HepG2 (cell line): ENCODE data around the gene CPHXL. TPM values are rescaled to one million over a fixed set of nuclear protein-coding genes. Genes with fewer than 3 reads are reported as not detected.

Experiments
- ATAC-seq: fragments of 200-7000 bp; cut with Tn5 transposase; 3 replicates; pipeline ENCODE4 v1.9.1; 2020; ENCODE audit warnings: mild to moderate bottlenecking, moderate library complexity
- BruUV-seq: library from RNA; stranded (reverse); fragments of 400-500 nt; replicated peaks from 2 replicates; lab custom pipeline; 2021; lab: Mats Ljungman, UMichigan
- CTCF ChIA-PET: fragments of 300-600 bp; formaldehyde crosslinking; extraction: SDS; loops from one replicate; lab custom pipeline; 2021; ENCODE audit warnings: low total read pairs, inconsistent platforms, low intra/inter-chr PET ratio; lab: Yijun Ruan, JAX
- POLR2A ChIA-PET: fragments of 350-600 bp; sonication (Branson Sonifier 250); formaldehyde crosslinking; loops from one replicate; lab custom pipeline; 2020; ENCODE audit warnings: antibody characterized with exemption, inconsistent platforms; lab: Yijun Ruan, JAX
- DNase-seq: peaks from one replicate; pipeline ENCODE4 v3.0.0-alpha.2; 2015; ENCODE audit warnings: low spot score
- FAIRE-seq: peaks from 3 replicates; lab custom pipeline; 2011; peaks lifted over from hg19 to GRCh38; lab: Jason Lieb, UNC
- H2AFZ ChIP-seq: one replicate; pipeline ENCODE4 v1.6.1; 2011; ENCODE audit warnings: low read length, inconsistent platforms
- H3K27ac ChIP-seq: fragments of 300-600 bp; 3 replicates; pipeline ENCODE4 v1.8.0; 2011; ENCODE audit warnings: mixed run types, mild to moderate bottlenecking, mixed read lengths, low read length, inconsistent platforms; ENCODE audit not compliant: insufficient read depth; ENCODE audit errors: extremely low read length
- H3K27me3 ChIP-seq, 2 experiments: fragments of 200-600 bp in 1 of 2; 2 replicates in 1 of 2; 3 replicates in 1 of 2; pipeline versions ENCODE4 v1.6.0 to v1.8.0; 2011; ENCODE audit warnings: low read length in 2 of 2, mild to moderate bottlenecking in 2 of 2, moderate library complexity in 2 of 2, inconsistent platforms in 1 of 2; ENCODE audit not compliant: insufficient read depth in 2 of 2, control insufficient read depth in 1 of 2
- H3K36me3 ChIP-seq, 2 experiments: fragments of 200-600 bp in 1 of 2; replicated peaks in 1 of 2; 2 replicates in 1 of 2; 3 replicates in 1 of 2; pipeline versions ENCODE4 v1.5.1 to v1.8.0; 2011; ENCODE audit warnings: low read length in 2 of 2, inconsistent platforms in 1 of 2; ENCODE audit not compliant: insufficient read depth in 2 of 2, control insufficient read depth in 1 of 2
- H3K4me1 ChIP-seq: 2 replicates; pipeline ENCODE4 v1.5.1; 2012; ENCODE audit warnings: low read length, inconsistent platforms; ENCODE audit not compliant: insufficient read depth
- H3K4me2 ChIP-seq: 2 replicates; pipeline ENCODE4 v1.6.0; 2011; ENCODE audit warnings: low read depth, low read length, inconsistent platforms
- H3K4me3 ChIP-seq, 3 experiments: fragments of 200-600 bp in 1 of 3; sonication (generic), shearing (Covaris generic) in 1 of 3; replicated peaks in 1 of 3; 2 replicates each; pipeline ENCODE4 v1.5.1; 2011 to 2016; ENCODE audit warnings: low read length in 3 of 3, inconsistent platforms in 2 of 3, low read depth in 2 of 3, mild to moderate bottlenecking in 2 of 3, control low read depth in 1 of 3, mixed read lengths in 1 of 3; ENCODE audit not compliant: insufficient read depth in 1 of 3
- H3K79me2 ChIP-seq: one replicate; pipeline ENCODE4 v1.6.1; 2011; ENCODE audit warnings: low read length, inconsistent platforms; ENCODE audit not compliant: insufficient read depth
- H3K9ac ChIP-seq: 2 replicates; pipeline ENCODE4 v1.6.0; 2011; ENCODE audit warnings: mild to moderate bottlenecking, low read depth, low read length, inconsistent platforms; ENCODE audit not compliant: insufficient read depth
- H3K9me3 ChIP-seq: 2 replicates; pipeline ENCODE4 v1.5.1; 2012; ENCODE audit warnings: mild to moderate bottlenecking, low read length
- H4K20me1 ChIP-seq: 2 replicates; pipeline ENCODE4 v1.6.0; 2011; ENCODE audit warnings: inconsistent platforms, mild to moderate bottlenecking, low read length, moderate library complexity; ENCODE audit not compliant: insufficient read depth
- ATF7 ChIP-seq, 2 experiments: fragments of 450-650 bp in 1 of 2; sonication (generic) in 1 of 2; formaldehyde crosslinking in 1 of 2; IDR thresholded peaks; 2 replicates each; pipeline versions ENCODE4 v1.4.0 to v1.6.1; 2016 to 2020; ENCODE audit warnings: antibody characterized with exemption in 1 of 2, mild to moderate bottlenecking in 1 of 2, missing genetic modification reagents in 1 of 2
- HNRNPL ChIP-seq: fragments of 200-400 bp; formaldehyde crosslinking; IDR thresholded peaks from 2 replicates; pipeline ENCODE4 v1.6.1; 2017; ENCODE audit warnings: mild to moderate bottlenecking, low read depth, low read length
- IRF2 ChIP-seq: IDR thresholded peaks from 2 replicates; pipeline ENCODE4 v1.6.1; 2018; ENCODE audit warnings: missing genetic modification reagents, missing compliant biosample characterization
- MAFK ChIP-seq, 2 experiments: IDR thresholded peaks in 1 of 2; conservative IDR thresholded peaks in 1 of 2; 2 replicates each; pipeline ENCODE4 v1.6.1; 2011; ENCODE audit warnings: improper control_type of control experiment in 2 of 2, low read length in 2 of 2
- SMAD1 ChIP-seq: sonication (generic); formaldehyde crosslinking; IDR thresholded peaks from 2 replicates; pipeline ENCODE4 v1.4.0; 2020; ENCODE audit warnings: missing genetic modification reagents, low read depth, mild to moderate bottlenecking, borderline replicate concordance
- SMAD3 ChIP-seq: sonication (generic); formaldehyde crosslinking; IDR thresholded peaks from 2 replicates; pipeline ENCODE4 v1.4.0; 2020; ENCODE audit warnings: missing genetic modification reagents
- THYN1 ChIP-seq: sonication (generic); formaldehyde crosslinking; IDR thresholded peaks from 2 replicates; pipeline ENCODE4 v1.8.1; 2023; ENCODE audit warnings: low read depth, mild to moderate bottlenecking, moderate library complexity, missing genetic modification reagents, borderline replicate concordance
- ZNF644 ChIP-seq: IDR thresholded peaks from 2 replicates; pipeline ENCODE4 v1.6.1; 2016; ENCODE audit warnings: low read depth
- ZNF879 ChIP-seq: sonication (generic); formaldehyde crosslinking; IDR thresholded peaks from 2 replicates; pipeline ENCODE4 v1.8.1; 2023; ENCODE audit warnings: missing genetic modification reagents
- WGBS: methylation state at CpG from one replicate; pipeline ENCODE4 v1.1.6; 2017; ENCODE audit warnings: low lambda C conversion rate; 5-methylcytosine and 5-hydroxymethylcytosine counted together
- in situ Hi-C: cut with HindIII; loops from 2 replicates; pipeline ENCODE4 v1.10.0; 2017; ENCODE audit warnings: low pct_unique_long_range_greater_than_20kb; ENCODE audit not compliant: extremely low pct_ligation_motif_present
- intact Hi-C: fragments of 100-400 bp; cut with micrococcal nuclease; formaldehyde crosslinking; loops from one replicate; pipeline ENCODE4 v1.10.0; 2022; ENCODE audit not compliant: unreplicated experiment
- polyA plus RNA-seq, 8 experiments: library from polyadenylated mRNA; depleted of rRNA in 3 of 8; stranded (reverse) in 7 of 8; unstranded in 1 of 8; fragments of >200 nt; fragmentation: Illumina TruSeq in 4 of 8; extraction: Trizol in 4 of 8; gene quantifications; 2 replicates each; pipeline versions ENCODE4 v1.2.1 to v1.2.3, GENCODE V29; 2011 to 2016; ENCODE audit warnings: low read depth in 4 of 8, missing spikeins in 1 of 8, mixed read lengths in 1 of 8; ENCODE audit not compliant: insufficient read depth in 1 of 8
- total RNA-seq, 5 experiments: library from RNA; depleted of rRNA; stranded (reverse); fragments of >200 nt; fragmentation: Illumina TruSeq; extraction: Trizol; gene quantifications; 2 replicates each; pipeline ENCODE4 v1.2.3, GENCODE V29; 2016; ENCODE audit warnings: low read depth in 1 of 5
- TF ChIP-seq, protein P1 (sequence below): sonication (generic); formaldehyde crosslinking; IDR thresholded peaks from 2 replicates; pipeline ENCODE4 v1.5.0; 2020; ENCODE audit warnings: mild to moderate bottlenecking, missing genetic modification reagents
- TF ChIP-seq, protein P2 (sequence below): sonication (generic); formaldehyde crosslinking; IDR thresholded peaks from 2 replicates; pipeline ENCODE4 v1.5.1; 2020; ENCODE audit warnings: mild to moderate bottlenecking, missing genetic modification reagents, moderate library complexity

The CPHXL gene
- total and polyA plus RNA-seq, 2 of the 13 experiments (the other 11 are each of a cell fraction or from before 2014, with no cell fraction given) = not detected

DNA sequence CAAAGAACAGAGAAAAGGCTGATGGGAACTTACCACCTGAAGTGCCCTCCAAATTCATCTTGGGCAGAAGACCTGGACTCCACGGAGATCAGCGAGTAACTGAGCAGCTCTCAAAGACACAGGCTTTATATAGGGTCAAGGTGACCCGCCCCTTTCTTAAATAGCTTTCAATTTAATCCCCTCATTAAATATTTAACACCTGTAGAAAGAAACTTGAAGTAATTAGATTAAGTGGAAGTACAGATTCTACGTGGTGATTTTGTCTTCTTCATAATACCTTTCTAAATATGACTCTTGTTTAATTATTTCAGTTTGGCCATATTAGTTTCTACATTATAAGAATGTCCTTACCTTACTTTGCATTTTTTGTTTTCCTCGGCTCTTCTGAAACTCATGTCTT is 24.9 kb downstream of the CPHXL start, which contains the start of gene DUXB:
DUXB (minus strand) TSS at position 101 of the 400 bp plus-strand sequence; CDS start at position 58, 43 bp downstream.
- no TSS peak for BruUV-seq
- in situ Hi-C loops (no loop called here), intact Hi-C loops (no loop called here)
- Histone ChIP-seq H3K27ac (no peak within 1 kb of the TSS), H3K4me1 (no peaks in the 10 kb centered on the region), H3K9me3 (no peaks in the 10 kb centered on the region), H3K4me2 (no peak within 1 kb of the TSS), H4K20me1 (no peaks in the 10 kb centered on the region), H3K27me3 (no peaks in the 10 kb centered on the region; a peak in 1 of 5 replicates), H3K4me3 (no peak within 1 kb of the TSS), H3K9ac (no peak within 1 kb of the TSS), H3K36me3 (no peaks in the 10 kb centered on the region), H3K79me2 (no peaks in the 10 kb centered on the region), H2AFZ (no peak within 1 kb of the TSS)
- TF ChIP-seq ATF7 (IDR thresholded peaks at IDR 0.05) = no peak
- no peak for TF ChIP-seq ATF7 (CRISPR knock-in tag; IDR thresholded peaks at IDR 0.05)
- TF ChIP-seq ZNF644 (CRISPR knock-in tag) = no peak
- ChIA-PET POLR2A (no interaction called here), CTCF (no interaction called here)
- no peak for DNase-seq
- no peak for ATAC-seq
- FAIRE-seq = no peak
- WGBS = 16% methylated on average over 5 of the region's 5 CpGs

DNA sequence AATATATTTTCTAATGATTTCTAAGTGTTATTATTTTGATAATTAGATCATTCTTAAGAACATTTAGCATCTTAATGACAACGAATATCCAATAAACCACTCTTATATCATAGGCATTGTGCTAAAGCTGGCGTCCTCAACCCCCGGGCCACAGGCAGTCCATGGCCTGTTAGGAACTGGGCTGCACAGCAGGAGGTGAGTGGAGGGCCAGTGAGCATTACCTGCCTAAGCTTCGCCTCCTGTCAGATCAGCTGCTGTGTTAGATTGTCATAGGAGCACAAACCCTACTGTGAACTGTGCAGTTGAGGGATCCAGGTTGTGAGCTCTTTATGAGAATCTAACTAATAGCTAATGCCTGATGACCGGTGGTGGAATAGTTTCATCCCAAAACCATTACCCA is 28.7 kb downstream of the CPHXL start:
- Histone ChIP-seq H3K4me2 (no peak overlapping the region), H3K36me3 (no peaks in the 10 kb centered on the region), H3K4me1 (no peaks in the 10 kb centered on the region), H2AFZ (no peak overlapping the region), H3K27ac (no peak overlapping the region), H3K4me3 (no peak overlapping the region), H3K27me3 (no peaks in the 10 kb centered on the region), H3K9me3 (no peaks in the 10 kb centered on the region), H4K20me1 (no peaks in the 10 kb centered on the region), H3K9ac (no peak overlapping the region), H3K79me2 (no peaks in the 10 kb centered on the region)
- no peak for FAIRE-seq
- no peak for DNase-seq
- BruUV-seq = no TSS peak
- no peak for TF ChIP-seq IRF2
- TF ChIP-seq, protein P1, sequence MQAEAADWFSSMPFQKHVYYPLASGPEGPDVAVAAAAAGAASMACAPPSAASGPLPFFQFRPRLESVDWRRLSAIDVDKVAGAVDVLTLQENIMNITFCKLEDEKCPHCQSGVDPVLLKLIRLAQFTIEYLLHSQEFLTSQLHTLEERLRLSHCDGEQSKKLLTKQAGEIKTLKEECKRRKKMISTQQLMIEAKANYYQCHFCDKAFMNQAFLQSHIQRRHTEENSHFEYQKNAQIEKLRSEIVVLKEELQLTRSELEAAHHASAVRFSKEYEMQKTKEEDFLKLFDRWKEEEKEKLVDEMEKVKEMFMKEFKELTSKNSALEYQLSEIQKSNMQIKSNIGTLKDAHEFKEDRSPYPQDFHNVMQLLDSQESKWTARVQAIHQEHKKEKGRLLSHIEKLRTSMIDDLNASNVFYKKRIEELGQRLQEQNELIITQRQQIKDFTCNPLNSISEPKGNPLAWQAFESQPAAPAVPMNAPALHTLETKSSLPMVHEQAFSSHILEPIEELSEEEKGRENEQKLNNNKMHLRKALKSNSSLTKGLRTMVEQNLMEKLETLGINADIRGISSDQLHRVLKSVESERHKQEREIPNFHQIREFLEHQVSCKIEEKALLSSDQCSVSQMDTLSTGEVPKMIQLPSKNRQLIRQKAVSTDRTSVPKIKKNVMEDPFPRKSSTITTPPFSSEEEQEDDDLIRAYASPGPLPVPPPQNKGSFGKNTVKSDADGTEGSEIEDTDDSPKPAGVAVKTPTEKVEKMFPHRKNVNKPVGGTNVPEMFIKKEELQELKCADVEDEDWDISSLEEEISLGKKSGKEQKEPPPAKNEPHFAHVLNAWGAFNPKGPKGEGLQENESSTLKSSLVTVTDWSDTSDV (CRISPR knock-in tag) = no peak
- no peak for TF ChIP-seq SMAD3 (CRISPR knock-in tag)
- no peak for TF ChIP-seq HNRNPL
- no peak for TF ChIP-seq MAFK (conservative IDR thresholded peaks at IDR 0.05 in 1 of 2, IDR thresholded peaks at IDR 0.05 in 1 of 2; ENCODE audit: low read length in 2 of 2)
- TF ChIP-seq THYN1 (CRISPR knock-in tag) = no peak
- TF ChIP-seq ZNF879 (CRISPR knock-in tag) = no peak
- TF ChIP-seq SMAD1 (CRISPR knock-in tag) = no peak
- TF ChIP-seq, protein P2, sequence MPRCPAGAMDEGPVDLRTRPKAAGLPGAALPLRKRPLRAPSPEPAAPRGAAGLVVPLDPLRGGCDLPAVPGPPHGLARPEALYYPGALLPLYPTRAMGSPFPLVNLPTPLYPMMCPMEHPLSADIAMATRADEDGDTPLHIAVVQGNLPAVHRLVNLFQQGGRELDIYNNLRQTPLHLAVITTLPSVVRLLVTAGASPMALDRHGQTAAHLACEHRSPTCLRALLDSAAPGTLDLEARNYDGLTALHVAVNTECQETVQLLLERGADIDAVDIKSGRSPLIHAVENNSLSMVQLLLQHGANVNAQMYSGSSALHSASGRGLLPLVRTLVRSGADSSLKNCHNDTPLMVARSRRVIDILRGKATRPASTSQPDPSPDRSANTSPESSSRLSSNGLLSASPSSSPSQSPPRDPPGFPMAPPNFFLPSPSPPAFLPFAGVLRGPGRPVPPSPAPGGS = no peak
- WGBS = 34% methylated on average over 5 of the region's 5 CpGs
- POLR2A ChIA-PET = no interaction called here
- in situ Hi-C loops = no loop called here
- ATAC-seq = no peak
- CTCF ChIA-PET = no interaction called here
- intact Hi-C loops = no loop called here
